CD1c-positive myeloid dendritic cell (primary cell): ENCODE measurements around the gene CRISP3.

ENCODE experiments used
- DNase-seq: peaks from one replicate; pipeline ENCODE4 v3.0.0-alpha.2; 2016; ENCODE audit errors: extremely low spot score

CRISP3 gene

GRCh38 chr6:49692534-49692933 is 51.7 kb downstream of the CRISP3 start:
- no peak for DNase-seq
